ENCODE results near the gene TRMO.
A peak's percentile ranks its signal among the peaks of the same experiment; 100 is the strongest.

The TRMO gene

DNA sequence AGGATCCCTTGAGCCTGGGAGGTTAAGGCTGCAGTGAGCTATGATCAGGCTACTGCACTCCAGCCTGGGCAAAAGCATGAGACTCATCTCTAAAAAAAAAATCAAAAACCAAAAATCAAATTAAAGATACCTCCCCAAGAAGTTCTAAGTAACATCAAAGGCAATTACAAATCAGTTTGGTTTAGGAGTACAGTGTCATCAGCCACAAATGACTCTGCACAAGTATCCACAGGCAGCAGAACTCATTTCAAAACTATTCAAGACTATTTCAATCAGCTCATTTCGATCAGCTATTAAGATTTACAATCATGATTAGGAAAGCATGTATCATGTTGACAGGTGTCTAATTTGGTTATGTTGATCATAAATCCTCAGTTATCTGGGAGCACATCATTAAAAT, 19.1 kb downstream of the TRMO start:
- DNase-seq (ENCODE audit: low spot score): no peak

DNA sequence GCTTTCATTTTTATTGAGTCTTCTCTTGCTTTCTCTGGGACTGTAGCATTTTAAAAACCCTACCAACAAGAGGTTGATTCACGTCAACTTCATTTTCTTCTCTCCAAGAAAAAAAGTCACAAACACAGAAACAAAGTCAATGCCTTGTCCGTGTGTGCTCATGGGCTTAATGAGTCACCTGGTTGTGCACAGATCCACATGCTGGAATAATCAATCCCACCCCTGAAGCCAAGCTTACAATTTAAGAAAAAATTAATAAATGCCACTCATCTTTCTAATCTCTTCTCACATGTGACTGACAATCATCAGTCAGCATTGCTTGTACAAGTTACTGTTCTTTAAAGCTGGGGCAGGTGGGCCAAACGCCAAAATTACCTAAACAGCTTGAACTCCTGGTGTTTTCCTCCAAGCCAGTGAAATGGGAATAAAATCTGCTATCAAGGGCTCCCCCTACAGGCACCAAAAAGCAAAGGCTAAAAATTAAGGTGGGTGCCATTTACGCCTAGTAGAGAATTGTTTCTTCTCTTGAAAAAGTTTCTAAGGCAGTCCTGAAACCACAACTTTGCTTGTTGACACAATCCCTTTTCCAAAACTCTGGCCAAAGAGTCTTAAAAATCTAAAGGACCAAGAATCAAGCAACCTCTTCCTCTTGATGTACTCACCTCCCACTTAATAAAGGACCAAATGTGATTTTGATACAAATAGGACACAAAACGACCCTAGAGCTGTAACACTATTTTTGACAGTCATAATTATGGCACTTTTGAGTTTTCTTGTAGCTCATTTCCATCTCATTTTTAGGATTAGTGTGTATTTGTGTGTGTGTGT, 21.3 kb downstream of the TRMO start:
- peak; percentile 65 for DNase-seq (ENCODE audit: low spot score)

DNA sequence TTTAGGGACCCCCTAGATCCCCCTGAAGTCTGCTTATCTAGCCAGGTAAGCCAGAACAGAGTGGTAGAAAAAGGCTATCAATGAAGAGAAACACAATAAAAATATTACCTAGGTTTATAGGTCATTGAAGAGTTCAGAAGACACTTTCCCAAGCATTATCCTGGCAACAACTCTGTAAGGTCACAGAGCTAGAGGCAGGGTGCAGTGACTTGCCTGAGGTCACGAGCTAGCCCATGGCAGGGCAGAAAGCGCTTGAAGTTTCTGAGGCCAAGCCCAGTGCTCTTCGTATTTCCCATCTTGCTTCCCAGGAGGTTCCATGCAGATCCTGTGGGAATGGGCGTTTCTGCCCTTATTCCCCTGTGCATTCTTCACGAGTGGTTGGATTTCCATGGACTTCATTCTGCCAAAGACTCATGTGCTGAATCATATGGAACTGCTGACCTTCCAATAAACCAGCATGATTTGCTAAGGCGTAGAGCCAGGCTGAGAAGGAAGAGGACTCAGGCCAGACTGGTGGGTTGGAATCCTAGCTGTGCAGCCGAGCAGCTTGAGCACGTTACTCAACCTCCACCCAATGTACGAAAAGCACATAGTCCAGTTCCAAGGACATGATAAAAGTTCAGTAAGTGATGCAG, 22.1 kb downstream of the TRMO start:
- no peak for DNase-seq (ENCODE audit: low spot score)

DNA sequence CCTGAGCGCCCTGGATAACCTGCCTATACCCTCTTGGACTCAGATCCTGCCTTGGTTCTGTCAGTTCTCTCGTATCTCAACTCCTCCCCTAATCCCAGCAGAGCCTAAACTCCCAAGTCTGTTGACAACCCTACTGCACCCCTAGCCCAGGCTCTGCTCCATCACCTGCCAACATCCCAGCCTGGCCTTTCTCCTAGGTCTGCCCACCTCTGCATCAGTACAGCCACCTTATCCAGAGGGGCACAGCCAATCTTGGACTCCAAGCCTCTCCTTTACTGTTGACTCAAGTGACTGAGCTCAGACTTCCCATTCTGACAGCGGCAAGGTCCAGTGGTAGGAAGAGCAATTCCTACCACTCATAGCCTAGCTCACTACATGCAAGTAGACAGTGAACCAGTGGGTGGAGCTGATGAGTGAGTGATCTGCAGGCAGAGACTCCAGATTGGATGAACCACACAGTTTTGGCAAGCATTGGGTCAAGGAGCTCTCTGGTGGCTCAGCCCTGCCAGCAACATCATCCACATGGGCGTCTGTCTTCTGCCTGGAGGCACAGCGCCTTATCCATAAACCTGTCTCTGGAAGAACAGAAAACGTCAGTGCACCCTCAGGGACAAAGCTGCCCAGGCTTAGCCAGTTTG, 26.5 kb downstream of the TRMO start:
- no peak for DNase-seq (ENCODE audit: low spot score)

DNA sequence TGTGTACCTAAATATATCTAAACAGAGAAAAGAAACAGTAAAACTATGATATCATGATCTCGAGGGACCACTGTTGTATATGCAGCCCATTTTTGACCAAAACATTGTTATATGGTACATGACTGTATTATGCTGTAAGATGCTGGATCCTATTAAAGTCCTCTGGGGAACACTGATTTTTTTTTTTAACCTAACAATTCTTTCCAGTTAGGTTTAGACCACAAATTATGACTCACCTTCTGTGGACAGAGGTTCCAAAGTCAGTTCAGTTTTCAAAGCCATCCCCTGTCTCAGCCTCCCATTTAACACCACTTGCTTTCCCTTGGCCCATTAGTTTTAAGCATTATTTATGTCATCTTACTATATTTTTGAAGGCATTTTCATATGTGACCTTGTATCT, 27.1 kb downstream of the TRMO start:
- no peak for DNase-seq (ENCODE audit: low spot score)

DNA sequence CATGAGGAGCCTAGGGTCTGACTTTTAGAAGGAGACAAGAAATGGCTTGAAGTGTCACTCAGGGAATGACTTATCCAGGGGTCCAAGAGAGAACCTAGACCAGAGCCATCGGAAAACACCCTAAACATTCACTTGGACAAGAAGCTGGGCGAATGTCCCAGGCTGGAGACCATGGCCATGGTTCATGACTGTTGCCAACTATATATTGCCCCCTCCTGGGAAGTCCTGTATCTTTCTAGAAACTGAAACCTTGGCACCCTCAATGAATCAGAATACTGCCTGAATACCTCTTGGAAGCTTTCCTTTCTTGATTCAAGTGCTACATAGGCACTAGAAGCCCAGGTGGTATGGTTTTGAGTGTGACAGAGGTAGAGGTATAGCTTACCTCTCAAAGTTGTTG, 29.9 kb downstream of the TRMO start:
- no peak for DNase-seq (ENCODE audit: low spot score)

DNA sequence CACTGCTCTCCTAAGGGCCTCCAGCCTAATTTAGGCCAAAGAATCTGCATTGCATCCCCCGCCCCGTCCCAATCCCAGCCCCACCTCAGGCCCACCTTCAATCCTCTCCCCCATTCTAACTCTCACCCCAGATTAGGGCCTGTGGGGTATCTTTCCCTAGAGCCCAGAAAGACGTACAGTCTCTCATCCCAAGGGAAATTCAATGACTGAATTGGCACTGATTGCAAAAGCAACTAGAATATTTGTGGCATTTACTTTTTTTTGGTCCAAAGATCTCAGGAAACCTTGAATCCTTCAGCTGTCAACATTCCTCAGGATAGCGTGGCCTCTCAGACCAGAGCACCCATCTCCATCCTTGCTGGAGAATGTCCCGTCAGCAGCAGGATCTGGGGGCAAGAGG, 30.6 kb downstream of the TRMO start:
- DNase-seq (ENCODE audit: low spot score): no peak

DNA sequence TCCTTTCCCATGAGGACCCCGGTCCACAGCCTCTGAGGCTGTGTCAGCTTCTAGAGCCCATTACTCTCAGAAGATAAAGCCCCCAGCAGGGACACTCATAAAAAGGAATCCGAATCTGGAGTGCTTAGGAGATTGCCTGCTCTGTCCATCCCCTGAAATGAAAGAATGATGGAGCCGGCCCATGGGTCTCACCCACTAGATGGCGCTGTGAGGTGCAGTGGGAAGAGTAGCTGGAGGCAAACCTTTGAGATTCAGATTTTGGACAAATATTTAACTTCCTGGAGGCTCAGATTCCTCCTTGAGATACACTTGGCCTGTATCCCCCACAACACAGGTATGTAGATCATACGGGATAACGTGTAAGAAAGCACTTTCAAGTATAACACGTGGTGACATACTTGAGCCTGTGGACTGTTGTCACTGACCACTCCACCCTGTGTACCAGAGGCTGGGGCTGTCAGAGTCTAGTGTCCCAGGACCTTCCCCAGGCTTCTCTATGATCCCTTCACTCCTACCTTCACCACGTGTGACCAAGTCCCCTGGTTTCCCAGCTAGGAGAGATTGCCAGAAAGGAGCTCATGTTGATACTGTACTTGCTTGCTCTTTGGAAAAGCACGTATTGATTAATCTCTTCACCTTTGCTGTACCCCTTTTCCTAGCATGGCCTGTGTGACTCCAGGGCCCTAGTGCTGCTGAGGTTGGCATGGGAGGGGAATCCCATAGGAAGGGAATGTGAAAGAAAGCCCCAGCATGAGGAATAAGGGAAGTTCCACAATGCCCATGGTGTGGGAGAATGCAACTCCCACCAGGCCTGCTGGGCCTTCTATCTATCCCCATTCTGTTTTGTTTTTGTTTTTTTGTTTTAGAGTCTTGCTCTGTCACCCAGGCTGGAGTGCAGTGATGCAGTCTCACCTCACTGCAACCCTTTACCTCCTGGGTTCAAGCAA, 32.1 kb downstream of the TRMO start:
- DNase-seq (ENCODE audit: low spot score): peak; percentile 60

DNA sequence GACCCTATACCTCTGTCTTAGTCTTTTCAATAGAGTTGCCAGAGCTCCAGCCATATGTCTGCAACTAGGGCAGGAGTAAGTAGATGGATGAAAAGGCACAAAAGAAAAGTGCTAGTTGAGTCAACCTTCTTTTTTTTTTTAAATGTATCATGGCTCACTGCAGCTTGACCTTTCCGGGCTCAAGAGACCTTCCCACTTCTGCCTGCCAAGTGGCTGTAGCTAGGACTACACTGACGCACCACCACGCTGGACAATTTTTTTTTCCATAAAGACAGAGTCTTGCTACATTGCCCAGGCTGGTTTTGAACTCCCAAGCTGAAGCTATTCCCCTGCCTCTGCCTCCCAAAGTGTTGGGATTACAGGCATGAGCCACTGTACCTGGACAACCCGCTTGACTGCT, 42.0 kb downstream of the TRMO start:
- DNase-seq (ENCODE audit: low spot score): no peak

DNA sequence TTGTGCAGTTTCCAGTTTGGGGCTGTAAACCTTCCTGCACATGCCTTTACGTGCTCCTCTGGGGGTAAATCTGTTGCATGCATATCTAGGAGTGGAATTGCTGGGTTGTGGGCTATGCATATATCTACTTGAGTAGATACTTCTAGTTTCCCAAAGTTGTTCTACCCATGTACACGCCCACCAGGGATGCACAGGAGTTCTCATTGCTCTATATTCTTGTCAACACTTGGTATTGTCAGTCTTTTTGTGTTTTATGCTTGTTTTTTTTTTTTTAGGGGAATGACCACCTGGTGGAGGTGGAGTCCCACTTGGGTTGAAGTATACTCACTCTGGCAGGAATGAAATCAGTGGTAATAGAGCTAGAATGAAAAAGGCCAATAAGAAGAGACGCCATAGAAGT, 46.2 kb downstream of the TRMO start:
- DNase-seq (ENCODE audit: low spot score): no peak

DNA sequence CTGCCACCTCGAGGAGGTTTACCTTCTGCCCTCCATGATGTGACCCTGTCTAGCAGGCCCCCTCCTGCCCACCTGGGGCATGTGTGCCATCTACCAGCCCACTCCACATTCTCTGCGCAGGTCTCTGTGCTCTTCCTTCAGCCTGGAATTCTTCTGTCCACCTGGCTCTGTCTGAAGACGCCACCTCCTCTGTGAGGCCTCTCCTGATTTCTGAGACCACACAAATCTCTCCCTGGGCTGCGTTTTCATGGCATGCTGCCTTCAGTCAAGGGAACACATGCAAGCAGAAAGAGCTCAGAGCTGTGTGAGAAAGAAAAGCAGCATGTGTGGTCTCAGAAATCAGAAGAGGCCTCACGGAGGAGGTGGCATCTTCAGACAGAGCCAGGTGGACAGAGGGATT, 47.2 kb downstream of the TRMO start:
- DNase-seq (ENCODE audit: low spot score): no peak

DNA sequence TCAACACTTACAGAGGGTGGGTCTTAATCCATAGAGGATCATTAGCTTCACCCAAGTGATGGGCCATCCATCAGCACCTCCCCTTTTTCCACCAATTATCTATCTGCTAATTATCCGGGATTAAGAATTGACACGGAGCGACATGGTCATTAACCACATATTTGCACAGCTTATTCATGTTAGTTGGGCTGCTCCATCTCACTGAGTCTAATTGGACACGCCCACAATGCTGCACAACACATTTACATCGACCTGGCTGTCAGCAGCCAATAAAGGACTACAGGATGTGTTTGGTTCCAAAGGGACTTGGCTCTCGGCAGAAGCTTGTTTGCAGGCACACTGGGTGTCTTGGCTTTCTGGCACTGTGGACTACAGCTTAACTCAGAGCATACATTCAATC, 47.7 kb downstream of the TRMO start:
- no peak for DNase-seq (ENCODE audit: low spot score)

DNA sequence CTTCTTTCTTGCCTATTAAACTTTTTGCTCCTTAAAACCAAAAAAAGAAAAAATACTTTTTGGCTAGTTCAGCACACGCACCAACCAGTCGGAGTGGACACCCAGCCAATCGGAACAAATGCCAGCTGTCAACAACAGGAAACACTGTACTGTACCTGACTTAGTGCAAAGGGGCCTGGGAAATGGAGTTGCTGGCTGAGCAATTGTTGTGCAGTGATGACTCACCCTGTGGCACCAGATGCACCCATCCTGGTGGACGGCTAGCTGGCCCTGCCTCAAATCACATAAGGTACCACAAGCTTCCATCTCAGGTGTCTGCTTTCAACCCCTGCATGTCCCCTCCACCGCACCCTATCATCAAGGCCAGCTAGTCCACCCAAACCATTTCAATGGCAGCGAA, 48.4 kb downstream of the TRMO start:
- DNase-seq (ENCODE audit: low spot score): no peak

DNA sequence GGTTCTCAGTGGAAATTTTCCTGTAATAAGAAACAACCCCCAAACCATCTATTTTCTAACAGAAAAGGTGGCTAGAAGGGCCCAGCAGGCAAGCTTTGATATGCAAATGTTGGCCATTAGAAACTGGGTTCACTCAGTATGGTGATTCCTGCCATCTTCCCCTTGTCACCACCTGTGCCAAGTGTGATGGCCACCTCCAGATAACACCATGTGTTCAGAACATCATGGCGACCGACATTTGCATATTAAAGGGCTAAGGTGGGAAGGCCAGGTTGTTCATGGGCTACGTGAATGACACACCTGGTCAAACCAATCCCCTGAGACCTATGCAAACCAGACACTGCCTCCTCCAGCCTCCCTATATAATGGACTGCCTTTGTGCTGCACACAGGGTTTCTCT, 48.9 kb downstream of the TRMO start:
- DNase-seq (ENCODE audit: low spot score): no peak

DNA sequence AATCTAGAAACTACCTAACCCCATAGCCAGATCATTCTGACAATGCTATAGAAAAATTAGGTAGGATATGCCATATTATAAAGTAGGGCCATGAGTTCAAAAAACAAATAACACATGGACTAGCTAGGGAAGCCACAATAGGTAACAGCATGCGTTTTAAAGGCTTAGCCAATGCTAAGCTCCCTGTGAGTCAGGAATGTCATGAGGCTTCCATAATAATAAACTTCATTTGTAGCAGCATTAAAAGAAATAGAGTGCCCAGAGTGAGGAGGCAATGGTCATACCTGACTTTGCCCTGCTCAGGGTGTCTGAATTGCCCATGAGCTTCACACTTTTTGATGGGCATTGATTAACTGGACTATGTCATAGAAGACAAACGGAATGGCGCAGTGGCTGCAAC, 53.4 kb downstream of the TRMO start:
- DNase-seq (ENCODE audit: low spot score): no peak

DNA sequence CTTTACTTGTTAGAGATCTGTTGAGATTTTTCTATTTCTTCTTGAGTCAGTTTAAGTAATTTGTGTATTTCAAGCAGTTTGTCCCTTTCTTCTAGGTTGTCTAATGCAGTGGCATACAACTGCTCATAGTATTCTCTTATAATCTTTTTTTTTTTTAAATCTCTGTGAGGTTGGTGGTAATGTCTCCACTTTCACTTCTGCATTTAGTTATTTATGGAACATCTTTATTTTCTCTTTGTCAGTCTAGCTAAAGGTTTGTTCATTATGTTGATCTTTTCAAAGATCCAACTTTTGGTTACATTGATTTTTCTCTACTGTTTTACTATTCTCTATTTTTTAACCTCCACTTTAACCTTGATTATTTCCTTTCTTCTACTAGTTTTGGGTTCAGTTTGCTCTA, 55.5 kb downstream of the TRMO start:
- DNase-seq (ENCODE audit: low spot score): no peak

DNA sequence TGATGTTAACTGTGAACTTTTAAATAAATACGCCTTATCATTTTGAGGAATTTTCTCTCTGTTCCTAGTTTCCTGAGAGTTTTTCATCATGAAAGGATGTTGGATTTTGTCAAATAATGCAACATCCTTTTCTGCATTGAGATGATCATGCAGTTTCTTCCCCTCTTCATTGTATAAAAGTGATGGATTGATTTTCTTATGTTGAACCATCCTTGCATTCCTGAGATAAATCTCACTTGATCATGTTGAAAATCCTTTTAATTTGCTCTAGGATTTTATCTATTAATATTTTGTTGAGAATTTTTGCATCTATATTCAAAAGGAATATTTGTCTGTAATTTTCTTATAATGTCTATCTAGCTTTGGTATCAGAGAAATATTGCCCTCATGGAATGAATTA, 56.0 kb downstream of the TRMO start:
- DNase-seq (ENCODE audit: low spot score): no peak

DNA sequence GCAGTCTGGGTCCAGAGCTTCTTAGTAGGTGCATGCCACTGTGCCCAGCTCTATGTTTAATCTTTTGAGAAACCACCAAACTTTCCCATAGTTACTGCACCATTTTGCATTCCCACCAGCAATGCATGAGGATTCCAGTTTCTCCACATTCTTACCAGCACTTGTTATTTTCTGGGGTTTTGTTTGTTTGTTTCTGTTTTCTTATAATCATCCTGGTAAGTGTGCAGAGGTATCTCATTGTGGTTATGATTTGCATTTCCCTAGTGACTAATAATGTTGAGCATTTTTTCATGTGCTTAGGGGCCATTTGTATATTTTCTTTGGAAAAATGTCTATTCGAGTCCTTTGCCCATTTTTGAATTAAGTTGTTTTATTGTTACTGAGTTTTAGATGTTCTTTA, 57.9 kb downstream of the TRMO start:
- no peak for DNase-seq (ENCODE audit: low spot score)

DNA sequence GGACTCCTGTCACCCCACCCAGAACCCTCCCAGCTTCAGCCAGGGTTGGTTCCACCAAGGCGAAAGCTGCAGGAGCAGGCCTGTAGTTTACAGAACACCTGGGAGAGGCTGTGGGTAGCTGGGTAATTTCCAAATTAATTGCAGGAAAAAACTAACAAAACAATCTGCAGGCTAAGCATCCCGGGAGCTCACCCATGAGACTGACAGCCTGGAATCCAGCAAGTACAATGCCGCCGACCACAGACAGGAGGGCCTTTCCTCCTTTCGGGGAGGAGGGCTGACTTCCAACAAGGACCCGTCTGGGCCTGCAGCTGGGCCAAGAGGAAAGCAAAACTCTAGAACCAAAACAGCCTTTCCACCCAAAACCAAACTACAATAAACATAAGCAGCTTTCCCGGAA, 59.0 kb downstream of the TRMO start:
- DNase-seq (ENCODE audit: low spot score): no peak

DNA sequence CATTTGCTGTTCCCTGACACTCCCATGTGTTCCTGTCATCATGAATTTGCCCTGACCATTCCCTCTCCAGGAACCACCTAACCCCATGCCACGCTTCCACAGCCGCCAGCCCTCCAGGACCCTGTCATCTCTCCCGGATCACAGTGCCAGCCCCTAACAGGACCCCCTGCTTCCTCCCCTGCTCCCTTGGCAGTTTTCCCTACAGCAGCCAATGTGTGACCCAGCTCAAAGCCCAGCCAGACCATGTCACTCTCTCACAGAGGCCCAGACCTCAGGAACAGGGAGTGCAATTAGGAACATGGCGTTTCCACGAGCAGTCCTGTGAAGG, 61.2 kb downstream of the TRMO start:
- no peak for DNase-seq (ENCODE audit: low spot score)

DNA sequence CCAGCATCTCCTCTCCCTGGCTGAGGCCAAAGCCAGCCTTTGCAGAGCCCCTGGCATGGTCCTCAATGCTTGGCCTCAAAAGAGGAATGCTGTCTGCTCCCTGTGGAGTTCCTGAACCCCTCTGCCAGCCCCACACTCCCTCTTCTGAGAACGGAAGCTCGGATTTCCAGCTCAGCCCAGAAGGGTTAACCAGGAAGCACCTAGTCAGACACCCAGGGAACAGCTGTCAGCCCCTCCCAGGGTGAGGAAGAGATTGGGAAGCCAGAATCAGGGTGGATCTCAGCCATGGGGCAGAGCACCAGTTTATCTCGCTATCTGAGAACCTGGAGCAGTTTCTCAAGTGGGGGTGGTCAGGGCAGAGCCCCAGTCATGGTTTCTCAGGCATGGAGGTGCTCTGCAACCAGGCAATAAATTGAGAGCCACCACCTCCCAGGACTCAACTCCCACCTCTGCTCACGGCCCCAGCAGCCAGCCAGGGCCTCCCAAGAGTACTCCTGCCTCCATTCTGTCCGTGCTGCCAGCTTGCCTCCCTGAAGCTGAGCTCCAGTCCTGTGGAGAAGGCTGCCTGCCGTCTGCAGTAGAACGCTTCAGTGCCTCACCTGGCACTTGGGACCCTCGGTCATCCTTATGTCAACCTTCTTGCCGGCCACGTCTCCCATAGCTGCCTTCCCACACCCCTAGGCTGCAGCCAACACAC, 61.7 kb downstream of the TRMO start:
- DNase-seq (ENCODE audit: low spot score): no peak

DNA sequence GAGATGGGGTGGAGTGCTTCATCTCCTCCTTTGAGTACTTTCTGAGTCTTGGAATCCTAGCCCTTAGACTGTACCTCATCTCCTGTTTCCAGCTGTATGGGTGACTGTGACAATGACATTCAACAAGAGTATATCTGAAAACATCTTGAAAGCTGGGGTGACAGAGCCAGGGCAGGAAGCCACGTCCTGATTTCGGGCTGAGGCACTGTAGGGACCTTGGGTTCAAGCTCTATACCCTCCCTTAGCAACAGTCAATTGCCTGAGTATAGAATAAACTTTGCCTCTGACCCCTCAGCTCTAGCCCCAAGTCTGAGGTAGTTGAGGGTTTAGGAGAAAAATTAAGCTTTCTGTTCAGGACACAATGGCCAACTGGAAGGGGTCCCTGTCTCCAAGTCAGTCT, 63.0 kb downstream of the TRMO start:
- DNase-seq (ENCODE audit: low spot score): no peak

Measured in D341Med (cell line).